Uterus (tissue), 2 donors: ENCODE data around the gene C1orf146.
"Not testable (repeated sequence)": the region's sequence is repeated elsewhere in the genome, so short reads cannot be mapped to it uniquely, and the experiment has no call there.

Source experiments
- POLR2A ChIP-seq, 2 donors: fragments of 450-650 bp; IDR thresholded peaks; one replicate each; pipeline ENCODE4 v1.6.1; 2016; ENCODE audit warnings: antibody characterized with exemption in 2 of 2, mild to moderate bottlenecking in 1 of 2, moderate library complexity in 1 of 2
- TF ChIP-seq, protein P1 (sequence below), 4 experiments: fragments of 200-600 bp in 2 of 4; fragments of 450-650 bp in 2 of 4; sonication (generic) in 2 of 4; IDR thresholded peaks; one replicate each; pipeline ENCODE4 v1.5.1; 2016 to 2019; ENCODE audit warnings: antibody characterized with exemption in 4 of 4, mild to moderate bottlenecking in 2 of 4, moderate library complexity in 1 of 4

DNA sequence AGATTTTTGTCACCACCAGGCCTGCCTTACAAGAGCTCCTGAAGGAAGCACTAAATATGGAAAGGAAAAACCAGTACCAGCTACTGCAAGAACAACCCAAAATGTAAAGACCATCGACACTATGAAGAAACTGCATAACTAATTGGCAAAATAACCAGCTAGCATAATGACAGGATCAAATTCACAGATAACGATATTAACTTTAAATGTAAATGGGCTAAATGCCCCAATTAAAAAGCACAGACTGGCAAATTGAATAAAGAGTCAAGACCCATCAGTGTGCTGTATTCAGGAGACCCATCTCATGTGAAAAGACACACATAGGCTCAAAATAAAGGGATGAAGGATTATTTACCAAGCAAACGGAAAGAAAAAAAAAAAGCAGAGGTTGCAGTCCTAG is 37.0 kb downstream of the C1orf146 start:
- not testable (repeated sequence) for TF ChIP-seq POLR2A (IDR thresholded peaks at IDR 0.05)
- TF ChIP-seq, protein P1, sequence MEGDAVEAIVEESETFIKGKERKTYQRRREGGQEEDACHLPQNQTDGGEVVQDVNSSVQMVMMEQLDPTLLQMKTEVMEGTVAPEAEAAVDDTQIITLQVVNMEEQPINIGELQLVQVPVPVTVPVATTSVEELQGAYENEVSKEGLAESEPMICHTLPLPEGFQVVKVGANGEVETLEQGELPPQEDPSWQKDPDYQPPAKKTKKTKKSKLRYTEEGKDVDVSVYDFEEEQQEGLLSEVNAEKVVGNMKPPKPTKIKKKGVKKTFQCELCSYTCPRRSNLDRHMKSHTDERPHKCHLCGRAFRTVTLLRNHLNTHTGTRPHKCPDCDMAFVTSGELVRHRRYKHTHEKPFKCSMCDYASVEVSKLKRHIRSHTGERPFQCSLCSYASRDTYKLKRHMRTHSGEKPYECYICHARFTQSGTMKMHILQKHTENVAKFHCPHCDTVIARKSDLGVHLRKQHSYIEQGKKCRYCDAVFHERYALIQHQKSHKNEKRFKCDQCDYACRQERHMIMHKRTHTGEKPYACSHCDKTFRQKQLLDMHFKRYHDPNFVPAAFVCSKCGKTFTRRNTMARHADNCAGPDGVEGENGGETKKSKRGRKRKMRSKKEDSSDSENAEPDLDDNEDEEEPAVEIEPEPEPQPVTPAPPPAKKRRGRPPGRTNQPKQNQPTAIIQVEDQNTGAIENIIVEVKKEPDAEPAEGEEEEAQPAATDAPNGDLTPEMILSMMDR (IDR thresholded peaks at IDR 0.05) = not testable (repeated sequence)
